ENCODE measurements around the gene ZBTB12. TPM values are rescaled to one million over a fixed set of nuclear protein-coding genes. Genes with fewer than 3 reads are reported as not detected.
"Not testable (repeated sequence)": the region's sequence is repeated elsewhere in the genome, so short reads cannot be mapped to it uniquely, and the experiment has no call there.

The ZBTB12 gene
- polyA plus RNA-seq, 5 donors = 17.0 to 24.5 (median 21.3) TPM

GRCh38 chr6:31927242-31927862 is 25.5 kb upstream of the ZBTB12 start, which contains the start of gene C2:
Gene C2 (plus strand): TSS chr6:31927717. CDS start chr6:31927753, 36 bp downstream.
- no peak for DNase-seq

- DNase-seq = no peak
These were observed 21.1 kb upstream of the ZBTB12 start for GRCh38 chr6:31922942-31923341.

GRCh38 chr6:31920811-31921210 is 18.9 kb upstream of the ZBTB12 start:
- no peak for DNase-seq

DNA sequence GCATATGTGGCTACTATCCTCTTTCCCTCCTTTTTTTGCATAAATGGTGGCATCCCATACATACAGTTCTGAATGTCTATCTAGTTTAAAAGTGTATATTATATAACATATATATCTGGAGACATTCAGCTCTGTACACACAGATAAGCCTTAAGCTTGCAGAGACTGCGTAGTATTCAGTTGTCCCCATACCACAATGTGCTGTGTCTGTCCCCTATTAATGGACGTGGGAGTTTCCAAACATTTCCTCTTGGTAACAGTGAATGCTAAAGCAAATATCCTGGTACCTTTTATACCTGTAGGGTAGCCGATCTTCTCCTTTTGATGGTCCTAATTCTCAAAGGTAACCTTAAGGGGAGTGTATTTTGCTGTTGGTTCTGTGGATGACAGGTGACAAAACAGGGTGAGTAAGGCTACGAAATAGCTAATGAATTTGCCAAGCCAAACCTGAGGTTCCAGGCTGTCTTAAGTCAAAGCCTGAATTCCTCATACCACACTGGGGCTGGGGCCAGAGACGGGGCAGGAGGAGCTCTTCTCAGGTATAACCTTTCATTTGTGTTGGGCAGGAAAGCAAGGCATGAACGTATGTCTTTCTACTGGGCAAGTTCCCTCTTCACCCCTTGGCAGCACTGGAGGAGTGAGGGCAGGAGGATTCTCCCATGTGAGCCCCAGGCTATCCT is 17.9 kb upstream of the ZBTB12 start:
- no peak for DNase-seq

DNA sequence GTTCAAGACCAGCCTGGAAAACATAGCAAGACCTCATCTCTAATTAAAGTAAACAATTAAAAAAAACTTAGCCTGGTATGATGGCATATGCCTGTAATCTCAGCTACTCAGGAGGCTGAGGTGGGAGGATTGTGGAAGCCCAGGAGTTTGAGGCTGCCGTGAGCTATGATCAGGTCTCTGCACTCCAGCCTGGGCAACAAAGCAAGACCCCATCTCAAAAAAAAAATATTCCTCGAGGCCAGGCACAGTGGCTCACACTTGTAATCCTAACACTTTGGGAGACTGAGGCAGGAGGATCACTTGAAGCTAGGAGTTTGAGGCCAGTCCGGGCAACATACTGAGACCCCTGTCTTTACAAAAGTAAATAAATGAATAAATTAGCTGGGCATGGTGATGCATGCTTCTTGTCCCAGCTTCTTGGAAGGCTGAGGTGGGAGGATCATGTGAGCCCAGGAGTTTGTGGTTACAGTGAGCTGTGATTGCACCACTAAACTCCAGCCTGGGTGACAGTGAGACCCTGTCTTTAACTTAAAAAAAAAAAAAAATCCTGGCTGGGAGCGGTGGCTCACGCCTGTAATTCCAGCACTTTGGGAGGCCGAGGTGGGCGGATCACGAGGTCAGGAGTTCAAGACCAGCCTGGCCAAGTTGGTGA is 16.3 kb upstream of the ZBTB12 start:
- DNase-seq = no peak

DNA sequence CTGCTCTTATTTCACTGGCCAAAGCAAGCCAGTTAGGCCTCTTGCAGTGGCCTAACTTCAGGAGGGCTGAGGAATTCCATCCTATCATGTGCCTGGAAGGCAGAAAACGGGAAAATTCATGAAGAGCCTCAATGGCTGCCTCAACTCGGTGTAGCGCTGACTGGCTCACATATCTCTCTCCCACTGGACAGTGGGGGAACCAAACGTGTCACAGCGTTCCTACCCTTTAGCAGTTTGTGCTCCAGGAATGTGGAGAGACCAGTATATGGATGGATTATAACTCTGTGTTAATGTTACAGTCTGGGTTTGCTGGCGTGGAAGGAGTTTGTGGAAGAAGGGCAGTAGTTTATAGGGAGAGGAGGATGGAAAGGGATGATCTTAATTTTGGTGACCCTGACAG is 13.9 kb upstream of the ZBTB12 start:
- DNase-seq = no peak

DNA sequence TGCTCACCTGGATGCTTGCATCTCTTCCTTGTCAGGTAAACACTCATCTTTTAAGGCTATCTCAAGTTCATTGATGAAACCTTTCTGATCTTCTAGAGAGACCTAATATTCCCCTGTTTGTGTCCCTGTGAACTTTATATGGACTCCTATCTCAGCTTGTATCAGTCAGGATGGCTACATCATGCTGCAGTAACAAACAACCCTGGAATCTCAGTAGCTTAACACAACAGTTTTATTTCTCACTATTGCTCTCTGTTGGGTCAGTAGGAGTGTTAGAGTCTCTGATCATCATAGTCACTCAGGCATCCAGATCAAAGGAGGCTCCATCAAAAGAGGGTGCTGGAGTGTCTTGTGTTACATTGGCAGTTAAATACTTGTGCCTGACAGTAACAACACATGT is 13.5 kb upstream of the ZBTB12 start:
- no peak for DNase-seq

- no peak for DNase-seq
These were observed 10.1 kb upstream of the ZBTB12 start for GRCh38 chr6:31911826-31912585.

DNA sequence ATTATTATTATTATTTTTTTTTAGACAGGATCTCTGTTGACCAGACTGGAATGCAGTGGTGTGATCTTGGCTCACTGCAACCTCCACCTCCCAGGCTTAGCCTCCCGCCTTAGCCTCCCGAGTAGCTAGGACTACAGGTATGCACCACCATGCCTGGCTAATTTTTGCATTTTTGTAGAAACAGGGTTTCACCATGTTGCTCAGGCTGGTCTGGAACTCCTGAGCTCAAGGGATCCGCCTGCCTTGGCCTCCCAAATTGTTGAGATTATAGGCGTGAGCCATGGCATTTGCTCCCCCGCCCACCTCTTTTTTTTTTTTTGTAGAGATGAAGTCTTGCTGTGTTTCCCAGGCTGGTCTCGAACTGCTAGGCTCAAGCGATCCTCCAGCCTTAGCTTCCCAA is 7.4 kb upstream of the ZBTB12 start:
- DNase-seq = not testable (repeated sequence)

DNA sequence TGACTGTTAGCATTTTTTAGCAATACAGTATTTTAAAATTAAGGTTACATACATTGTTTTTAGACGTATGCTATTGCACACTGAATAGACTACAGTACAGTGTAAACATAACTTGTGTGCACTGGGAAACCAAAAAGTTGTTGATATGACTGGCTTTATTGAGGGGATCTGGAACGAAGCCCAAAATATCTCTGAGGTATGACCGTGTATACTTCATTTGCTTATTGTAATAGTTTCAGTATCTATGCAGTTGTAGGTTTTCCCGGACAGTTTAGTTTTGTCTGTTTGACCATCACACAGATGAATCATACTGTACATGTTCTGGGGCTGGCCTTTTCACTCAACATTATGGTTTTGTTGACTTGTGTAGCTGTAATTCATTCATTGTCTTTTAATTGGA is 6.9 kb upstream of the ZBTB12 start:
- no peak for DNase-seq

DNA sequence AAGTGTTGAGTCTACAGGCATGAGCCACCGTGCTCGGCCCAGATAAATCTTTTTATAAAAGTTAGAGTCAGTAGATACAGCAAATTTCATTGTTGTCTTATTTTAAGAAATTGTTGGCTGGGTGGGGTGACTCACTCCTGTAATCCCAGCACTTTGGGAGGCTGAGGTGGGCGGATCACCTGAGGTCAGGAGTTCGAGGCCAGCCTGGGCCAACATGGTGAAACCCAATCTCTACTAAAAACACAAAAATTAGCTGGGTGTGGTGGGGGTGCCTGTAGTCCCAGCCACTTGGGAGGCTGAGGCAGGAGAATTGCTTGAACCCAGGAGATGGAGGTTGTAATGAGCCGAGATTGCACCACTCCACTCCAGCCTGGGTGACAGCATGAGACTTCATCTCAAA is 6.4 kb upstream of the ZBTB12 start:
- not testable (repeated sequence) for DNase-seq

GRCh38 chr6:31907158-31907813 is 5.4 kb upstream of the ZBTB12 start:
- DNase-seq = peak; percentile 38 to 41

DNA sequence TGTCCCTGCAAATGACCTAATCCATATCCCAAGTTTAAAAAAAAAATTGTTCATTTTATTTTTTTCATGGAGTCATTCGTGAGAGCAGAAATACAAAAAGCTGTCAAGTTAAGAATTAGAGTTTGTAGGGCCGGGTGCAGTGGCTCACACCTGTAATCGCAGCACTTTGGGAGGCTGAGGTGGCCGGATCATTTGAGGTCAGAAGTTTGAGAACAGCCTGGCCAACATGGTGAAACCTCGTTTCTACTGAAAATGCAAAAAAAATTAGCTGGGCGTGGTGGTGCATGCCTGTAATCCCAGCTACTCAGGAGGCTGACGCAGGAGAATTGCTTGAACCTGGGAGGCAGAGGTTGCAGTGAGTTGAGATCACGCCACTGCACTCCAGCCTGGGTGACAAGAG is 4.8 kb upstream of the ZBTB12 start:
- DNase-seq = not testable (repeated sequence)

- no peak for DNase-seq
These were observed 4.2 kb upstream of the ZBTB12 start for GRCh38 chr6:31906122-31906521.

- DNase-seq = no peak
These were observed 3.2 kb upstream of the ZBTB12 start for GRCh38 chr6:31905041-31905440.

DNA sequence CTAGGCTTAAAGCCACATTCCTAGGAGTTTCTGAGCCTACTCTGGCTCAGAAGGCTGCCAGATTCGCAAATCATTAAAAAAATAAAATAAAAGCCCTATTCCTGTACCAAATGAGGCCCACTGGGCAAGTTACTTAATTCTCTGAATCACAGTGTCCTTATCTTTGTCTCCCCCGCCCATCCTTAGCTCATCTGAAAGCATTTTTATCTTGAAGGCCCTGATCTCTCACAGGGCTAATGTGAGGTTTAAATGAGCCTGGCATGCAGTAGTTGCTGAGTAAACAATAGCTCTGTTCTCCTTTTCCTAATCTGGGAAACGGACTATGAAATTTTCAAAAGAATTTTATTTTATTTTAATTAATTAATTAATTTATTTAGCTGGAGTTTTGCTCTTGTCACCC is 2.1 kb upstream of the ZBTB12 start:
- DNase-seq = no peak

GRCh38 chr6:31901415-31901952 is 402 bp downstream of the ZBTB12 start:
- peak in 1 of 2 donors; percentile 38 for DNase-seq

DNA sequence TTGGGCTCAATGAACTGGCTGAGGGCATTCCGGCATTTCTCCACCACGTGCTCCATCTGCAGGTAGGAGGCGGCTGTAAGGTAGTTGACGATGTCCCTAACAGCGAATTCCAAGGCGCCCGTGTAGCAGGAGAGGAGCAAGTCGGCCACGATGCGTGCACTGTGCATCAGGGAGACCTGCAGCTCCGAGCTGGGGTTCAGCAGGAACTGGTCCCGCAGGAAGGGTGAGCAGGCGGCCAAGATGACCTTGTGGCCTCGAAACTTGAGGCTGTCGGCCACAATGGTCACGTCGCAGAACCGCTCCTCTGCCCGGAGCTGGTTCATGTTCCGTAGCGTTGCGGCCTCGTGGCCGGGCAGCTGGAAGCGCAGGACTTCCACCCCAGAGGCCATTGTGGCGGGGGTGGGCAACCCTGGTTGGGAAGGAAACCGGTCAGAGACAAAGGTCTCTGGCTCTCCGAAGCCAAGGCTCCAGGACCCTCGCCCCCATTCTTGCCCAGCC is 920 bp downstream of the ZBTB12 start:
- DNase-seq = no peak

GRCh38 chr6:31899882-31900722 is 1.8 kb downstream of the ZBTB12 start:
- no peak for DNase-seq

- no peak for DNase-seq
These were observed 2.7 kb downstream of the ZBTB12 start for GRCh38 chr6:31899215-31899614.

Measured in right lung (tissue), 5 donors.